Endothelial cell (in vitro differentiated cells): ENCODE data around the gene RABL2A. TPM values are rescaled to one million over a fixed set of nuclear protein-coding genes. Genes with fewer than 3 reads are reported as not detected.
"Not testable (repeated sequence)": the region's sequence is repeated elsewhere in the genome, so short reads cannot be mapped to it uniquely, and the experiment has no call there.

Source experiments
- DNase-seq: peaks from one replicate; pipeline ENCODE4 v3.0.0; 2021; ENCODE audit warnings: low spot score
- H3K27ac Mint-ChIP-seq: one replicate; pipeline ENCODE4 v1.8.0; 2021; ENCODE audit warnings: mixed read lengths, inconsistent platforms; ENCODE audit not compliant: unreplicated experiment
- H3K27me3 Mint-ChIP-seq: one replicate; pipeline ENCODE4 v1.8.0; 2021; ENCODE audit warnings: mild to moderate bottlenecking, moderate library complexity, mixed read lengths, inconsistent platforms; ENCODE audit not compliant: unreplicated experiment
- H3K36me3 Mint-ChIP-seq: one replicate; pipeline ENCODE4 v1.8.0; 2021; ENCODE audit warnings: mild to moderate bottlenecking, low read depth, mixed read lengths, inconsistent platforms; ENCODE audit not compliant: unreplicated experiment
- H3K4me1 Mint-ChIP-seq: one replicate; pipeline ENCODE4 v1.8.0; 2021; ENCODE audit warnings: mild to moderate bottlenecking, mixed read lengths, inconsistent platforms; ENCODE audit not compliant: unreplicated experiment
- H3K4me3 Mint-ChIP-seq: one replicate; pipeline ENCODE4 v1.8.0; 2021; ENCODE audit warnings: mild to moderate bottlenecking, mixed read lengths, inconsistent platforms; ENCODE audit not compliant: unreplicated experiment
- H3K9me3 Mint-ChIP-seq: one replicate; pipeline ENCODE4 v1.8.0; 2021; ENCODE audit warnings: mixed read lengths, inconsistent platforms; ENCODE audit not compliant: unreplicated experiment
- total RNA-seq: library from RNA; stranded (reverse); fragmentation: NEBNext Ultra II Directional; extraction: Animal tissue kit (Norgen Biotek cat#: 25700); gene quantifications from one replicate; pipeline ENCODE4 v1.2.1, GENCODE V29; 2021; ENCODE audit not compliant: unreplicated experiment
- TF ChIP-seq, protein P1 (sequence below): fragments of 200-600 bp; sonication (generic); IDR thresholded peaks from one replicate; pipeline ENCODE4 v1.5.0; 2021; ENCODE audit warnings: antibody characterized with exemption; ENCODE audit not compliant: unreplicated experiment

RABL2A gene
- total RNA-seq, 1 donor from 2014 or later, result 17.4 TPM

DNA sequence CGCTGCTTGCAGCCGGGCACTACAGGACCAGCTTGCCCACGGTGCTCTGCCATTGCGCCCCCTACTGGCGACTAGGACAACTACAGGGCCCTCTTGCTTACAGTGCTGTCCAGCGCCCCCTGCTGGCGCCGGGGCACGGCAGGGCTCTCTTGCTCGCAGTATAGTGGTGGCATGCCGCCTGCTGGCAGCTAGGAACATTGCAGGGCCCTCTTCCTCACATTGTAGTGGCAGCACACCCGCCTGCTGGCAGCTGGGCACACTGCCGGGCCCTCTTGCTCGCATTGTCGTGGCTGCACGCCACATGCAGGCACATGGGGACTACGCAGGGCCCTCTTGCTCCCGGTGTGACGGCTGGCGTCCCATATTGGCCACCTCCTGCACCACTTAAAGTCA is 23.0 kb upstream of the RABL2A start:
- H3K9me3 Mint-ChIP-seq, H3K27ac Mint-ChIP-seq, H3K4me1 Mint-ChIP-seq, H3K36me3 Mint-ChIP-seq, H3K27me3 Mint-ChIP-seq: not testable (repeated sequence)
- peak; percentile 90 for DNase-seq
- TF ChIP-seq, protein P1, sequence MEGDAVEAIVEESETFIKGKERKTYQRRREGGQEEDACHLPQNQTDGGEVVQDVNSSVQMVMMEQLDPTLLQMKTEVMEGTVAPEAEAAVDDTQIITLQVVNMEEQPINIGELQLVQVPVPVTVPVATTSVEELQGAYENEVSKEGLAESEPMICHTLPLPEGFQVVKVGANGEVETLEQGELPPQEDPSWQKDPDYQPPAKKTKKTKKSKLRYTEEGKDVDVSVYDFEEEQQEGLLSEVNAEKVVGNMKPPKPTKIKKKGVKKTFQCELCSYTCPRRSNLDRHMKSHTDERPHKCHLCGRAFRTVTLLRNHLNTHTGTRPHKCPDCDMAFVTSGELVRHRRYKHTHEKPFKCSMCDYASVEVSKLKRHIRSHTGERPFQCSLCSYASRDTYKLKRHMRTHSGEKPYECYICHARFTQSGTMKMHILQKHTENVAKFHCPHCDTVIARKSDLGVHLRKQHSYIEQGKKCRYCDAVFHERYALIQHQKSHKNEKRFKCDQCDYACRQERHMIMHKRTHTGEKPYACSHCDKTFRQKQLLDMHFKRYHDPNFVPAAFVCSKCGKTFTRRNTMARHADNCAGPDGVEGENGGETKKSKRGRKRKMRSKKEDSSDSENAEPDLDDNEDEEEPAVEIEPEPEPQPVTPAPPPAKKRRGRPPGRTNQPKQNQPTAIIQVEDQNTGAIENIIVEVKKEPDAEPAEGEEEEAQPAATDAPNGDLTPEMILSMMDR, result peak; percentile 100
- H3K4me3 Mint-ChIP-seq, result peak overlapping the region; percentile 89

DNA sequence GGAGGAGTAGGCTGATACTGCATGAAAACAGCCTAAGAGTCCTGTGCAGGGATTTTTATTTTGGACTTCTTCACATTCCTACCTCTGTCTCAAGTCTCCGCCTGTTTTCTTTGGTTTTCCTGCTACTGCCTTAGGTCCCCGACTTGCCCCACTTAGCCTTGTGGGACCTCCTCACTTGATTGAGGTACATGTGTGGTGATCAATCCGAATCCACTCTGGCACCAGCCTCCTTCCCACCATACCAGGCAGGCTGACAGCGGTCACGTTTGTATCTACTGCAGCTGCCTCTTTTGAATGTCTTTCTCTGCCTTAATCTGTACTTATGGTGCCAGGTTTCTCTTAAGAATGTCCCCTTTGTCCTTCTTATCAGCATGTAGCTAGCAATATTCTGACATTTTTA is 22.4 kb upstream of the RABL2A start:
- H3K27ac Mint-ChIP-seq, H3K4me1 Mint-ChIP-seq: not testable (repeated sequence)
- peak overlapping the region; percentile 31 for H3K4me3 Mint-ChIP-seq

DNA sequence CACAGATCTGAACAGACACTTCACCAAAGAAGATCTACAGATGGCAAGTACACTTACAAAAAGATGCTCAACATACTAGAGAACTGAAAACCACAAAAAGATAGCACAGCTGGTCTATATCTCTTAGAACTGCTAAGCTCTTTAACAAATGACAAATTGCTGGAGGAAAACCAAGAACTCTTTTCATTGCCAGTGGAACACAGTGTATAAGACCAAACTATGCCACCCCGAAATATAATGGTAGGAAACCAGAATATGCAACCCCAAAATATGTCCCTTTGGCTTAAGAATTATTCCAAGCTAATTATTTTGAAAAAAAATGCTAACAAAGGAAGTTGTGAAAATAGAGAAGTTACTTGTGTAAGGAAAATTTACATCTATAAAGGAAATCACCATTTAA is 21.0 kb upstream of the RABL2A start:
- H3K36me3 Mint-ChIP-seq, H3K9me3 Mint-ChIP-seq: not testable (repeated sequence)

More for the DNA sequence above, 22.4 kb upstream of the RABL2A start:
- not testable (repeated sequence) for DNase-seq, H3K27me3 Mint-ChIP-seq, H3K9me3 Mint-ChIP-seq, H3K36me3 Mint-ChIP-seq

DNA sequence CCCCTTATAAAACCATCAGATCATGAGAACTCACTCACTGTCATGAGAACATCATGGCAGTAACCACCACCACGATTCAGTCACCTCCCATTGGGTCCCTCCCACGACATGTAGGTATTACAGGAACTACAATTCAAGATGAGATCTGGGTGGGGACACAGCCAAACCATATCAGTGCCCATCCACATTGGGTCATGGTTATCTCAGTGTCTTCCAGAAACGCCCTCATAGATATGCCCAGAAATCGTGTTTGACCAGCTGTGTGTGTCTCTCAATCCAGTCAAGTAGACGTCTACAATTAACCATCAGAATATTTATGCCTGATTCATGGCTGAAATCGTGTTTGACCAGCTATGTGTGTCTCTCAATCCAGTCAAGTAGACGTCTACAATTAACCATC is 17.2 kb upstream of the RABL2A start:
- not testable (repeated sequence) for DNase-seq, H3K4me3 Mint-ChIP-seq, H3K9me3 Mint-ChIP-seq, H3K27me3 Mint-ChIP-seq, H3K4me1 Mint-ChIP-seq, H3K36me3 Mint-ChIP-seq, H3K27ac Mint-ChIP-seq

More for the DNA sequence above, 21.0 kb upstream of the RABL2A start:
- H3K4me1 Mint-ChIP-seq, H3K4me3 Mint-ChIP-seq, DNase-seq, H3K27me3 Mint-ChIP-seq, H3K27ac Mint-ChIP-seq: not testable (repeated sequence)

DNA sequence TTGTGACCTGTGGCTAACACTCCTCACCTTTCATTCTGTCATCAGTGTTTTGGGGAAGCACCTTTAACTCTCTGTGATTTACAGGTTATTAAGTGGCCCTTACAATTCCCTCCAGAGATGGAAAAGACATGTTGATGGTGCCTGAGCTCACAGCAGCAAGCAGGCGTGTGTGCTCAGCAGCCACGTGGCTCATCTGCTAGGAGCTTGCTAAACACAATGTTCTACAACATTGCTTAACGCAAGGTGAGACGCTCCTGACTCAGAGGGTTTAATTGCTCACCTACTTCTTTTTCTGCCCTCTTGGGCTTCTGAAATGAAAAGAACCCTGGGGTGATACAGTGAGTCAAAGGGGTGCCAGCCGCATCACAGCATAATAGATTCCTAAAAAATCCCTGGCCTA is 6.1 kb upstream of the RABL2A start:
- not testable (repeated sequence) for H3K9me3 Mint-ChIP-seq, H3K27ac Mint-ChIP-seq, H3K4me1 Mint-ChIP-seq, H3K27me3 Mint-ChIP-seq, H3K4me3 Mint-ChIP-seq, H3K36me3 Mint-ChIP-seq, DNase-seq

DNA sequence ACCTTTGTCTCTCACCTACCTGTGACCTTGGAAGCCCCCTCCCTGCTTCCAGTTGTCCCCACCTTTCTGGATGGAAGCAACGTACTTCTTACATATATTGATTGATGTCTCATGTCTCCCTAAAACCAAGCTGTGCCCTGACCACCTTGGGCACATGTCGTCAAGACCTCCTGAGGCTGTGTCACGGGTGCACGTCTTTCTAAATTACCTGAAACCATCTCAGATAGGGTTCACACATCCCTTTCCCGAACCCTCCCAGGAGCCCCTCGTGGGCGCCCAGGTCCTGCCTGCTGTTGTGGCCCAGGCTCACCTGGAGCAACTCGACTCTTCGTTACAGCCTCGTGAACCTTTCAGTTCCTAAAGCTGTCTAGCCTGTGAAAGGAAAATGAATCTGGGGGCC is 1.2 kb upstream of the RABL2A start:
- not testable (repeated sequence) for H3K27me3 Mint-ChIP-seq, H3K4me3 Mint-ChIP-seq, H3K9me3 Mint-ChIP-seq, H3K4me1 Mint-ChIP-seq, DNase-seq, H3K36me3 Mint-ChIP-seq, H3K27ac Mint-ChIP-seq

DNA sequence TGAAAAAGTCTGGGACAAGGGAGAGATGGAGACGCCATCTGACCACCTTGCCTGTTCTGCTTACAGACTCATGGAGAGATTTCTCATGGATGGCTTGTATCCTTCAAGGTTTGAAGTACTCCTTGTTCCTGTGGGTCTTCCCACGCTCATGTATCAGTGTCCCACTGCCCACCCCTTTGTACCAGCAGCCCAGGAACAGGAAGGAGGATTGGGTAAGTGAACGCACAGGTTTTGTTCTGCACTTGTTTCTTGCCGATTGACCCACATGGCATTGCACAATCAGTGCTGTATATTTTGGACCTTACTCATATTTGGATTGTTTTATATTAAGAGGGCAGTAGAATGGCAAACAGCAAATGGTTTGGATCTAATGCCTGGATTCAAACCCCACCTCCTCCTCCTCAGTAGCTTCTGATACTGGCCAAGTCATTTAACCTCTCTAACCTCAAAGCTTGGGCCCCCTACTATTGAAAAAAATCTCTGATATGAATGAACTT is 5.8 kb downstream of the RABL2A start:
- H3K27me3 Mint-ChIP-seq, DNase-seq, H3K36me3 Mint-ChIP-seq, H3K9me3 Mint-ChIP-seq, H3K27ac Mint-ChIP-seq, H3K4me3 Mint-ChIP-seq, H3K4me1 Mint-ChIP-seq: not testable (repeated sequence)

DNA sequence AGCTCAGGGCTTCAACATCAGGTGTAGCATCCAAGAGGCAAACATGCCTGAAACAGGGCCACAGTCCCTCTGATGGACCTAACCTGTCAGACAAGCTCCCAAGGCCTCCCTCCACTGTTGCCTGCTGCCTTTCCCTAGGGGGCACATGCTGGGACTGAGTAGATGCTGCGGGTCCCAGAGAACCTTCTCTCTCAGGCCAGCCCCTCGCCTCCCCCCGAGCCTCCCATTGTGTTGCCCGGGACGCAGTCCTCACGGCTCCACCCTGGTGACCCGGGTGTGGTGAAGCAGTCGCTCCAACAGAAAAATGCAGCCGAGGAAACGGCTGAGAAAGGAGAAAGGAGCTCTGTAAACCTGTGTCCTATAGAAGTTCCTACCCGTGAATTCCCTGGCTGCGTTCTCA is 8.3 kb downstream of the RABL2A start:
- H3K4me1 Mint-ChIP-seq, DNase-seq, H3K27ac Mint-ChIP-seq, H3K9me3 Mint-ChIP-seq, H3K4me3 Mint-ChIP-seq, H3K36me3 Mint-ChIP-seq, H3K27me3 Mint-ChIP-seq: not testable (repeated sequence)

DNA sequence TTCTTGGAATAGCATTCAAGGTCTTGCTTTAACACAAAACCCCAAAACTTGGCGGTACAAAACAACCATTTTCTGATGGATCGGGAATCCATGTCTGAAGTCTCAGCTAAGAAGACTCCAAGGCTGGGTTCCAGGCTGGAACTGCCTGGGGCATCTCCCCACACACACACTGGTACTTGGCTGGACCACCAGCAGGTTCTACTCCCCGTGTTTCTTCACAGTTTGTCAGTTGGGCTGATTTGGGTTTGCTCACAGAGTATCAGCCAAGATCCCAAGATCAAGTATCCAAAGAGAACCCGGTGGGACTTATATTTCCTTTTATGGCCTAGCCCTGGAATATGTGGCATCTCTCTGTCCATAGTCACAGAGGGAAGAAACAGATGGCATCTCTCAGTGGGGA is 9.2 kb downstream of the RABL2A start:
- H3K36me3 Mint-ChIP-seq, H3K27ac Mint-ChIP-seq, H3K4me1 Mint-ChIP-seq, H3K4me3 Mint-ChIP-seq, H3K27me3 Mint-ChIP-seq, DNase-seq, H3K9me3 Mint-ChIP-seq: not testable (repeated sequence)

DNA sequence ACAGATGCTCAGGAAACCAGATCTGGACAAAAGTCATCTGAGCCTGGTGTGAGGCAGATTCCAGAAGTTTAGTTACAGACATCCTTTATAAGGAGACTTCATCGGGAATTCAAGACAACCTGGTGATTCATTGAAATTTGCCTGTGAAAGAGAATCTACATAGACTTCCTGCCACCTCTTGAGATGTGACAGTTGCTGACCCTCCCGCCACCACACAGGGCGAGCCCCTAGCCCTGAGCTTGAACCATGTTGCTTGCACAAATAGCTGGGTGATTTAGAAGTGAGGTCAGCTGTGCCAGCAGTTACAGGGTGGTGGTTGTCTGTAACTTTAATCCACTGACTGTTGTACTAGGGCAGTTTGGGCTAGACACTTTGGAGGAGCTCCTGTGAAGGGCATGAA is 11.0 kb downstream of the RABL2A start:
- H3K27me3 Mint-ChIP-seq, H3K4me3 Mint-ChIP-seq, DNase-seq, H3K27ac Mint-ChIP-seq, H3K9me3 Mint-ChIP-seq, H3K4me1 Mint-ChIP-seq, H3K36me3 Mint-ChIP-seq: not testable (repeated sequence)

DNA sequence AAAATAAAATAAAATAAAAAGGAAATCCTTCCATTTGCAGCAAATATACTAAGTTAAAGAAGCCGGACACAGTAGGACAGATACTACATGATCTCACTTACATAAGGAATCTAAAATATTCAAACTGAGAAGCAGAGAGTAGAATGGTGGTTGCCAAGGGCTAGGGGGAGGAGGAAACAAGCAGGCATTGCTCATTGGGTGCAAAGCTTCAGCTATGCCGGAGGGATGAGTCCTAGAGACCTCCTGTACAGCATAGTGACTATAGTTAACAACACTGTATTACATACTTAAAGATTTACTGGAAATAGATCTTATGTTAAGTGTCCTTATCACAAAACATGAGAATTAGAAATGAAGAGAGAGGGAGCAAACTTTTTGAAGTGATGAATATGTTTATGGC is 19.2 kb downstream of the RABL2A start:
- H3K36me3 Mint-ChIP-seq, H3K4me1 Mint-ChIP-seq, H3K27me3 Mint-ChIP-seq, H3K27ac Mint-ChIP-seq, H3K9me3 Mint-ChIP-seq, H3K4me3 Mint-ChIP-seq, DNase-seq: not testable (repeated sequence)
